PC-9 (cell line): ENCODE data around the gene CRAMP1. TPM values are rescaled to one million over a fixed set of nuclear protein-coding genes. Genes with fewer than 3 reads are reported as not detected.

ENCODE experiments used
- BruUV-seq: library from RNA; stranded (reverse); fragments of 400-500 nt; replicated peaks from 2 replicates; lab custom pipeline; 2021; lab: Mats Ljungman, UMichigan
- CTCF ChIA-PET: fragments of 300-600 bp; sonication (Branson Sonifier 250); formaldehyde crosslinking; loops from one replicate; lab custom pipeline; 2022; ENCODE audit warnings: antibody characterized with exemption; lab: Charles Lee
- POLR2A ChIA-PET: fragments of 300-600 bp; sonication (Branson Sonifier 250); formaldehyde crosslinking; loops from one replicate; lab custom pipeline; 2022; ENCODE audit warnings: antibody characterized with exemption; ENCODE audit not compliant: unreplicated experiment; lab: Charles Lee
- DNase-seq, 2 experiments: peaks; one replicate each; pipeline versions ENCODE4 v3.0.0 to v3.0.0-alpha.2; 2015 to 2022; ENCODE audit warnings: mixed read lengths in 1 of 2
- H2AFZ ChIP-seq: fragments of 200-600 bp; sonication (generic); 2 replicates; pipeline ENCODE4 v1.8.1; 2017; ENCODE audit warnings: antibody characterized with exemption
- H3F3A ChIP-seq: fragments of 200-600 bp; sonication (generic); 2 replicates; pipeline ENCODE4 v1.8.1; 2017; ENCODE audit warnings: antibody characterized with exemption, mild to moderate bottlenecking, low read depth; ENCODE audit not compliant: insufficient read depth
- H3K27ac ChIP-seq: fragments of 200-600 bp; sonication (generic); 2 replicates; pipeline ENCODE4 v1.6.1; 2016; ENCODE audit warnings: mixed run types
- H3K27me3 ChIP-seq: fragments of 200-600 bp; sonication (generic); 2 replicates; pipeline ENCODE4 v1.6.1; 2016; ENCODE audit warnings: low read depth, mixed run types; ENCODE audit not compliant: insufficient read depth
- H3K36me3 ChIP-seq: fragments of 200-600 bp; sonication (generic); 2 replicates; pipeline ENCODE4 v1.6.1; 2016; ENCODE audit warnings: low read depth, mixed run types
- H3K4me1 ChIP-seq: fragments of 200-600 bp; sonication (generic); replicated peaks from 2 replicates; pipeline ENCODE4 v1.6.1; 2016; ENCODE audit warnings: mixed run types; ENCODE audit not compliant: insufficient read depth
- H3K4me2 ChIP-seq: fragments of 200-600 bp; sonication (generic); 2 replicates; pipeline ENCODE4 v1.6.1; 2017; ENCODE audit warnings: mixed run types
- H3K4me3 ChIP-seq: fragments of 200-600 bp; sonication (generic); 2 replicates; pipeline ENCODE4 v1.6.1; 2016; ENCODE audit warnings: mixed run types
- H3K79me2 ChIP-seq: fragments of 200-600 bp; sonication (generic); 2 replicates; pipeline ENCODE4 v1.6.1; 2017; ENCODE audit warnings: low read depth, mixed run types
- H3K9me2 ChIP-seq: fragments of 200-600 bp; sonication (generic); 2 replicates; pipeline ENCODE4 v1.8.1; 2017; ENCODE audit warnings: mild to moderate bottlenecking; ENCODE audit not compliant: insufficient read depth
- H3K9me3 ChIP-seq: fragments of 200-600 bp; sonication (generic); 2 replicates; pipeline ENCODE4 v1.8.1; 2016; ENCODE audit warnings: low read depth; ENCODE audit not compliant: insufficient read depth
- H4K20me1 ChIP-seq: fragments of 200-600 bp; sonication (generic); 2 replicates; pipeline ENCODE4 v1.8.1; 2017; ENCODE audit not compliant: insufficient read depth
- CTCF ChIP-seq: fragments of 200-600 bp; sonication (generic); conservative IDR thresholded peaks from 2 replicates; pipeline ENCODE4 v1.6.1; 2017; ENCODE audit warnings: mixed run types, antibody characterized with exemption, mild to moderate bottlenecking, moderate library complexity
- EZH2 ChIP-seq: fragments of 200-600 bp; sonication (generic); IDR thresholded peaks from 2 replicates; pipeline ENCODE4 v1.8.0; 2017; ENCODE audit warnings: antibody characterized with exemption, low read depth
- intact Hi-C: fragments of 100-400 bp; cut with micrococcal nuclease; formaldehyde crosslinking; loops from one replicate; pipeline ENCODE4 v1.10.0; 2022; ENCODE audit not compliant: unreplicated experiment
- total RNA-seq: library from RNA; stranded (reverse); gene quantifications from 2 replicates; pipeline ENCODE4 v1.2.3, GENCODE V29; 2021

Gene CRAMP1
- total RNA-seq, 1 experiment from 2014 or later, result 22.7 TPM

- no peak for DNase-seq
These were observed 78.7 kb downstream of the CRAMP1 start for GRCh38 chr16:1690810-1691209.

GRCh38 chr16:1691276-1691675 is 79.1 kb downstream of the CRAMP1 start:
- intact Hi-C loops, result no loop called here
- Histone ChIP-seq H3K4me2 (peak overlapping the region; percentile 81), H3K79me2 (peaks cover 87% of the 10 kb centered on the region), H3K9me3 (no peaks in the 10 kb centered on the region), H4K20me1 (no peaks in the 10 kb centered on the region), H3K4me3 (no peak overlapping the region), H3K9me2 (no peaks in the 10 kb centered on the region), H3K36me3 (peaks cover 67% of the 10 kb centered on the region), H3K27me3 (no peaks in the 10 kb centered on the region), H3K4me1 (peaks cover 64% of the 10 kb centered on the region), H2AFZ (no peak overlapping the region), H3F3A (peaks cover 75% of the 10 kb centered on the region), H3K27ac (peak overlapping the region; percentile 99)
- peak in 1 of 2 experiments; percentile 46 for DNase-seq
- CTCF ChIA-PET, result interaction anchor here (1.4 kb wide), 1 partner anchor 55 kb away, joined by 6 read pairs; no protein-coding TSS in a partner anchor
- TF ChIP-seq EZH2 (no peak), CTCF (no peak; the same call in 1 of the 2 replicates)
- POLR2A ChIA-PET, result interaction anchor here (0.5 to 0.8 kb wide), 5 partner anchors 13 to 198 kb away, joined by 3 to 15 read pairs (median 4); partner anchors contain the start of genes JPT2 and TELO2
- no TSS peak for BruUV-seq

More at GRCh38 chr16:1690810-1691209, 78.7 kb downstream of the CRAMP1 start:
- Histone ChIP-seq H3K36me3 (peaks cover 67% of the 10 kb centered on the region), H3K9me3 (no peaks in the 10 kb centered on the region), H3K27ac (peak overlapping the region; percentile 99), H4K20me1 (no peaks in the 10 kb centered on the region), H3K4me3 (no peak overlapping the region), H3K4me1 (peaks cover 69% of the 10 kb centered on the region), H3K79me2 (peaks cover 89% of the 10 kb centered on the region), H3F3A (peaks cover 75% of the 10 kb centered on the region), H3K4me2 (peak overlapping the region; percentile 81), H3K9me2 (no peaks in the 10 kb centered on the region), H2AFZ (no peak overlapping the region), H3K27me3 (no peaks in the 10 kb centered on the region)
- no TSS peak for BruUV-seq
- no peak for TF ChIP-seq EZH2
- no peak for TF ChIP-seq CTCF
- CTCF ChIA-PET, result interaction anchor here (1.4 kb wide), 1 partner anchor 55 kb away, joined by 6 read pairs; no protein-coding TSS in a partner anchor
- intact Hi-C loops, result no loop called here
- POLR2A ChIA-PET, result interaction anchor here (0.5 to 0.8 kb wide), 4 partner anchors 13 to 198 kb away, joined by 3 to 15 read pairs (median 4); partner anchors contain the start of genes JPT2 and TELO2

GRCh38 chr16:1691956-1692355 is 79.8 kb downstream of the CRAMP1 start:
- Histone ChIP-seq H3K9me2 (no peaks in the 10 kb centered on the region), H3K9me3 (0 out of 2 replicates have a peak, but pooled peaks cover 4% of the 10 kb centered on the region), H3K27ac (peak overlapping the region; percentile 99), H3K27me3 (no peaks in the 10 kb centered on the region), H4K20me1 (no peaks in the 10 kb centered on the region), H3K4me1 (peaks cover 57% of the 10 kb centered on the region), H3K4me2 (peak overlapping the region; percentile 81), H3K4me3 (no peak overlapping the region; the same call in 1 of the 2 replicates), H2AFZ (no peak overlapping the region), H3K79me2 (peaks cover 80% of the 10 kb centered on the region), H3F3A (peaks cover 75% of the 10 kb centered on the region), H3K36me3 (peaks cover 73% of the 10 kb centered on the region)
- intact Hi-C loops, result no loop called here
- no peak for TF ChIP-seq EZH2
- TF ChIP-seq CTCF, result no peak
- no TSS peak for BruUV-seq
- POLR2A ChIA-PET, result interaction anchor here (0.6 kb wide), 3 partner anchors 14 to 67 kb away, joined by 3 read pairs; partner anchors contain the start of gene JPT2
- CTCF ChIA-PET, result interaction anchor here (1.1 to 1.4 kb wide), 2 partner anchors 14 to 54 kb away, joined by 6 to 13 read pairs; partner anchors contain the start of gene MAPK8IP3
- DNase-seq, result peak; percentile 67
